HG02642 (cell line): ENCODE results near the gene ATXN7L1.
"Not testable (repeated sequence)": the region's sequence is repeated elsewhere in the genome, so short reads cannot be mapped to it uniquely, and the experiment has no call there.

ENCODE experiments used
- ATAC-seq: cut with Tn5 transposase; IDR thresholded peaks from one replicate; pipeline ENCODE4 v1.9.1; 2021; ENCODE audit warnings: mild to moderate bottlenecking; ENCODE audit not compliant: unreplicated experiment, poor library complexity

The ATXN7L1 gene

DNA sequence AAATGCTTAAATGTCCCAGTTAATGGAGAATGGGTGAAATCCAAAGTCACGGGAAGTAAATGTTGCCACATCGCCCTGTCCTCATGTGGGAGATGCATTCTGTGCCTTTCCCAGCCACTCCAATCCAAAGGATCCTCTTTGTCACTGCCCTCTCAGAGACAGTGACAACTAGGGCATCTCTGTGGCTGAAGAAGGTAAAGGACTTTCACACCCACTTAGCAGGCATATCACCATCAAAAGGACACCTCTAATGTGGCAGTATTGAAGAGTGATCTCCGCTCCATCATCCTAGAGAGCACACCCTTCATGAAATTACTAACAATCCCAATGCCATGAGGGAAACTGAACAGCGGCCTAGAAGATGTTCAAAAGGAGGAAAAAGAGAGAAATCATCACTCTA is 13.6 kb downstream of the ATXN7L1 start:
- no peak for ATAC-seq

DNA sequence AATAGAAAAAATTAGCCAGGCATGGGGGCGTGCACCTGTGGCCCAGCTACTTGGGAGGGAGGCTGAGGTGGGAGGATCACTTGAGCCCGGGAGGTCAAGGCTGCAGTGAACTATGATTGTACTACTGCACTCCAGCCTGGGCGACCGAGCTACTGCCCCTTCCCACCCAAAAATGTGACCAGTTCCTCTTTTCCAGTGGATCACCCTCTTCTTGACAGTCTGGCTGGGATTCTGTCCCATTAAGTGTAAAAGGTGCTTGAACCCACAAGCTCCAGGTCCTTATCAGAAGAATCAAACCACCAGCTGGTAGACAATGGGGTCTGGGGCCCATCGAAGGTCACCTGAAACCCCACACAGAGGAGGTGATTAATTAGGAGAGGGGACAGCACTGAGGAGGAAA is 14.1 kb downstream of the ATXN7L1 start:
- ATAC-seq = no peak

DNA sequence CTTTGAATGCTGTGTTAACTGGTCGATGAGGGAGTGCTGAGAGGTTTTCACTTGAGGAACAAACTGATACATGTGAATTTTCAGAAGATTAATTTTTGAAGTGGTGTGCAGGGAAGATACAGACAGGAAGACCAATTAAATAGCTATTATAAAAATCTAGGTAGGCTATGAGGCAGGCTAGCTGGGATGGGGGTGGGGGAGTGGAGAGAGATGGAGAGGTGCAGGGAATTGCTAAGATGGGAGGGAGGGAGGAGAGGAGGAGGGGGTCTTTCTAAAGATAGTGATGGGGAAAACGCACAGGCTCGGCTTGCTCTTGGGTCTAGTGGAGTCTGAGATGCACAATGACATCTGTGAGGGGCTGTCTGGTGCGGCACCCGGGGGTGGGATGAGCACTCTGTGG is 15.2 kb downstream of the ATXN7L1 start:
- ATAC-seq = no peak

DNA sequence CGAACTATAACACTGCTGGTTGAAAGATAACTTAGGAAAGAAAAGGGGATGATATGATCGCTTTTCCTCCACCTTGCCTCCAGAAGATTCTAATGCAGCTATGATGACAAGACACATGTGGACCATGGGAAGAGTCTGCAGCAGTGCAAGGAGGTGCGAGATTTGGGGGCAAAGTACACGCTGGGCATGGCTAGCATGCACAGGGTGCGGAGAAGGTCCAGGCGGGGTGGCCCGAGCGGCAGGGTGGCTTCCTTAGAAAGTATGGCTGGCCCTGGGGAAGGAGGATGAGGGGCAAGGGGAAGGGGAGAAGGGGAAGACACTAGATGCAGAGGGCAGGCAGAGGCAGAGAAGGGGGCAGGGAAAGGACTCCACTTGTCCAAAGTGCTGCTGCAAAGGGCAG is 15.6 kb downstream of the ATXN7L1 start:
- no peak for ATAC-seq

DNA sequence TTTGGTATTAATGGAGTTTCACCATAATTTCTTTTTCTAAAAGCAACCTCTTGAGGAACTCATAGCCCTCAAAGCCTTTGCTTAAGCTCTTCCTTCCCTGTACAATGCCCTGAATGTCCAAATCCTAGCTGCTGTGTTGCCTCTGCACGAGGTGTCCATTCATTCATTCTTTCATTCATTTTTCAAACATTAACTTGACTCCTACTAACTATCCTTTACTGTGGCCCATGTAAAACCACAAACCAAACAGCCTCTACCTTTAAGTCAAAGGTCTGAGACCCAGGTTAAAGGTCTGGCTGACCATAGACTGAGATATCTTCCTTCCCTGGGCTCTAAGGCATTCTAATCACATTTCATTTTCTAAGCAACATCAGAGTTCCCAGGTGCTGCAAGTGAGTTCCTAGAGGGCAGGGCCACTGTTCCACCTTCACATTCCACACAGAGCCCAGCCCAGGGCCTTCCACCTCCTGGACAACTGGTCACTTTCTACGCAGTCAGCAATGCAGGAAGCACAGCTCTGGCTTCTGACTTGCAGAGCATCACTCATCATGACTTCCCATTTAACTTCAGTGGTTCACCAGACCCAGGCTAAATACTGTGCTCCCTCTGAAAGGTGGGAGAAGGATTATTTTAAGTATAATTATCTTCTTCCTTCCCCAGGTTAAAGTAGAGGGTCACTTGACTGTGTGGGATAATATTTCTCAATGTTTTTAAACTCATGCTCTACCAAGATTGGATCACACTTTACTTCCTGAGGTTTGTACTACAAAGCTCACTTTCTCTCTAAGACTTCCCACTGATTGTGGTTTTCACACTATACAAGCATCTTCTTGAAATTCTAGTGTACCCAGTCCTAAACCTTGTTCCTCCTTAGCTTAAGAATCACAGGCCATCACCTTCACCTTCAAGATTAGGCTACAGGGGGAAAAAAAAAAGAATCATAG is 19.1 kb downstream of the ATXN7L1 start:
- no peak for ATAC-seq

DNA sequence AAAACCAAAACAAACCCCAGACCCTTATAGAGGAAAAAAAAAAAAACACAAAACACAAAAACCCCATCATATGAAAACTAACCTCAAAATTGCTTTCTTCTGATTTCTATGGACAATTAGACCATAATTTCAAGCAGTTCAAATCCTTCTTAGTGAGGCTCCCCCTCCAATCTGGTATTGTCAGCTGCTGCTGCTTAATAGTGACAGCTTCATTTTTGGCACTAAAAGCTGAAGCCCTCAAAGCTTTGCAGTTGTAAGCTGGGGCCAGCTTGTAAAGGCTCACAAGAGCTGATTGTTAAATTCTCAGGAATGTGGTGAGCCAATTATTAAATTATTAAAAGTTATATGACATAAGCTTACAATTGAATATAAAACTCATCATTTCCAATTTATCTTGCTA is 21.9 kb downstream of the ATXN7L1 start:
- ATAC-seq = no peak

DNA sequence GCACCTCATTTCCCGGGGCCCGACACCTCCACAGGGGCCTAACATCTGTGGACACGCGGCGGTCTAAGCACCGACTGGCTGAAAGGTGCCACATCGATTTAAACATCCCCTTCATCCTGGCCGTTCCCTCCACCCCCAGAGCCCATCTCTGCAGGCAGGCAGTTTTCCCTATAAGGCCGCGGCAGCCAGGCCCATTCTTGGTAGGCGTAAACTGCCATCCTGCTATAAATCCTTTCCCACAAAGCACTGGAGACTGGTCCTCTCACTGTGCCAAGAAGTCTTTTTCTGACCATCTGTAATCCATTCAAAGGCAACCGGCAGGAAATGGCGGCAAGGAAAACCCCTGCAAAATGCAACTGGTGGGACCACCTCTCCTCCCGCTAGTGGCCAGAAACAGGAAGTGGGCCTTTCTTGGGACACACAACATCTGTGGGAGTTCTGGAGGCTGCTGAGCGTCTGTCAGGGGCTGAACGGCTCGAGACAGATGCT is 22.4 kb downstream of the ATXN7L1 start:
- no peak for ATAC-seq

DNA sequence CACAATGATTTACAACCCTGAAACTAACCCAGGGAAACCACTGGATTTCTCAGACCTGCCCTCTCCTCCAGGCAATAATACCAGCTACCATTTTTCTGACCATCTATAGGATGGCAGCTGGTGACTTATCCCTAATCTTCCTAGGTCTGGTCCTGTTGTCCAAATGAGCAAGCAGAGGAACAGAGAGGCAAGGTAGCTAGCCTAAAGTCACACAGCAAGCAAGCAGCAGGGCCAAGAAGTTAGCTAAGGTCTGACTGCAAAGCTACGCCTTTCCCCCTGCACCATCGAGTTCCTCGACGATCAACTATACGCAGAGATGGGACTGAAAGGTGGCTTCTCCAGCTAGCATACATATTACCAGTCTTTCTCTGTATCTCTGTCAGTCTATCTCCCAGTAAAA is 25.3 kb downstream of the ATXN7L1 start:
- ATAC-seq = no peak

DNA sequence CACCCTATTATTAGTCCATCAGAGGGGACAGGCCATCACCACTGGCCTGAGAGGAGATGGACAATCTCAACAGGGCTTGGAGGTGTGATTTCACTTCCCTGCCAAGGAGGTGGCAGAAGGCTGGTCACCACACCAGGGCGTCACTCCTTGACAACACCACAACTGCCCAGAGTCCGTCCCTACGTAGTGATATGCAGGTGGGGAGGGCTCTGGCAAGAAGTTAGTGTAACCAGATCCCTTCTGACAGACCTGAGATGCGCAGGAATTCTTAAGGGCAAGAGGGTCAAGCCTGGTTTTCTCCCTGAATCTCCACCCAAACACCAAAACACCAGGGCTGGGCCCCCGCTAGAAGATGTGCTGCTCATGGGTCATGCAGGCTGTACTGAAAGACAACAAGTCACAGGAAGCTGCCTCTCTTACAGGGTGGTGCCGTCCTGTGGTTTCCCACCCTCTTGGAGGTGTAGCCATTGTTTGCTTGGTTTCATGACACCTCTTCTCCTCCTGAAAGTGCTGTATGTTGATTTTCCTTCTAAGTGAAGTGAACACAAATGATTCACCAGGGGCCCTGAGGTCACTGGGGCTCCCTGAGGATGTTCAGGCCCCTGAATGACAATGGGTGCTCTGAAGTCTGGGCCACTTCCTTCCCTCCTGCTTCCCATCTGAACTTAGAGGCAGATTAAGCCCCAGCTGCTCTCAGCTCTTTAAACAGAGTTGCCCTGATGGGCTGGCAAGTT is 27.1 kb downstream of the ATXN7L1 start:
- ATAC-seq = no peak

DNA sequence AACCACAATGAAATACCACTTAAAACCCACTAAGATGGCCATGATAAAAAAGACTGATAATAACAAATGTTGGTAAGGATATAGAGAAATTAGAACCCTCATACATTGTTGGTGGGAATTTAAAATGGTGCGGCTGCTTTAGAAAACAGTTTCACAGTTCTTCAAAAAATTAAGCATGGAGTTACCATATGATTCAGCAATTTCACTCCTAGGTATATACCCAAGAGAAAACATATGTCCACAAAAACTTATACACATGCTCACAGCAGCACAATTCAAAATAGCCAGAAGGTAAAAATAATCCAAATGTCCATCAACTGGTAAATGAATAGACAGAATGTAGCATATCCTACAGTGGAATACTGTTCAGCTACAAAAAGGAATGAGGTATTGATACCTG is 30.0 kb downstream of the ATXN7L1 start:
- ATAC-seq = no peak

DNA sequence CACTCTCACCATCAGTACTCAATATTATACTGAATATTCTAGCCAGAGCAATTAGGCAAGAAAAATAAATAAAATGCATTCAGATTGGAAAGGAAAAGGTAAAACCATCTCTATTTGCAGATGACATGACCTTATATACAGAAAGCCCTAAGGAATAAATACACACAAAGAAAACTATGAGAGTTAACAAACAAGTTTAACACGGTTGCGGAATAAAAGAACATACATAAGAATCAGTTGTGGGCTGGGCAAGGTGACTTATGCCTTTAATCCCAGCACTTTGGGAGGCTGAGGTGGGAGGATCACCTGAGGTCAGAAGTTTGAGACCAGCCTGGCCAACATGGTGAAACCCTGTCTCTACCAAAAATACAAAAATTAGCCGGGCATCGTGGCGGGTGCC is 31.7 kb downstream of the ATXN7L1 start:
- not testable (repeated sequence) for ATAC-seq

DNA sequence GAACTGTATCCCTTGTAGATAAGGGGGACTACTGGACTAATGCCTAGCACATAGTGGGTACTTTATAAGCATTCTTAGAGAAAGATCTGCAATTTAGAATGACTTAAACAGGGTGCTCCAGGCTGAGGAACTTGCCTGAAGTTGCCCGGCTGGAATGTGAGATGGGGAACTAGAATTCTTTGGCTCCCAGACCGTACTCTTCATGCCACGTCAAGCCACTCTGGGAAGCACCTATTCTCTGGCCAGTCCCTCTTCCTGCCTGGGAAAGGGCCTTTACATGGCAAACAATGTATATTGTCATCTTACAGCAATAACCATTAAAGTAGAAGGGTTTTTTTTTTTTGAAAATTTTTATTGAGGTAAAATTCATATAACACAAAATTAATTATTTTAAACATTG is 34.5 kb downstream of the ATXN7L1 start:
- ATAC-seq = no peak

DNA sequence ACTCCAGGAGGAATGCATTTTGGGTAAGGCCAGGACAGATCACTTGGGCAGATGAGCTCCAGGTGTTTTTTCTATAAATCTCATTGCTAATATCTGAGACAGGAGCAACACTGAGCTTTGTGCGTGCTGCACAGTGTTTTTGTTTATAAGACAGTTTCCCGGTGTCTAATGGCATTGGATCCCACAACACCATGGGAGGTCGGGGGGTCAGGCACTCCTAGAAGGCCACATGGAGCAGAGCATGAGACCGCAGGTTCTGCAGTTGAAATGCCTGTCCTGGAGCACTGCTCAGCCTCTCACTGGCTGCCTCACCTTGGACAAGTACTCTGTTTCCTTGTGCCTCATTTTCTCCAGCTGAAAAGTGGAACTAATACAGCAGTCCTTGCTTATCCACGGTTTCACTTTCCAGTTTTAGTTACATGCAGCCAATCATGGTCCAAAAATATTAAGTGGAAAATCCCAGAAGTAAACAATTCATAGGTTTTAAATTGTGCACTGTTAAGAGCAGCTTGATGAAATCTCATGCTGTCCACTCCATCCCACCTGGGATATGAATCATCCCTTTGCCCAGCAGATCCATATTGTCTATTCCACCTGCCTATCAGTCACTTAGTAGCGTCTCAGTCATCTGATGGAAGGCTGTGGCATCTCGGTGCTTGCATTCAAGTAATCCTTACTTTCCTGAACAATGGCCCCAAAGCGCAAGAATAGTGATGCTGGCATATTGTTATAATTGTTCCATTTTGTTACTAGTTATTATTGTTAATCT is 35.2 kb downstream of the ATXN7L1 start:
- no peak for ATAC-seq

DNA sequence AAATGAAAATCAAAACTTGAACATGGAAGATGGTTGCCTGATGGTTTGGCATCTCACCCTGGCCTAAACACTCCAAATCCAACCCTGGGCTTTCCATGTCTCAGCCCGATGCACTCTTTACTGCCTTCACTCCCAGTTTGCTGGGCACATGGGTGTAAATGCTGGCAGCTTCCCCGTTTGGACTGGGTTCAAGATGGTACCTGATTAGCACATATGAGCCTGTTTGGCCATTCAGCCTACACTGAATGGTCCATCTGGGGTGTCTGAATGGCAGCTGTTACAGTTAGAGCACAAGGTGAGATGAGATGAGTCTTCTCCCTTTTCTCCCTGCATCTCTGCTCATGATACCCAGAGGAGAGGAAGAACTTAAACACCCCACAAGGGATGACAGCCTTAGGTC is 37.1 kb downstream of the ATXN7L1 start:
- no peak for ATAC-seq

DNA sequence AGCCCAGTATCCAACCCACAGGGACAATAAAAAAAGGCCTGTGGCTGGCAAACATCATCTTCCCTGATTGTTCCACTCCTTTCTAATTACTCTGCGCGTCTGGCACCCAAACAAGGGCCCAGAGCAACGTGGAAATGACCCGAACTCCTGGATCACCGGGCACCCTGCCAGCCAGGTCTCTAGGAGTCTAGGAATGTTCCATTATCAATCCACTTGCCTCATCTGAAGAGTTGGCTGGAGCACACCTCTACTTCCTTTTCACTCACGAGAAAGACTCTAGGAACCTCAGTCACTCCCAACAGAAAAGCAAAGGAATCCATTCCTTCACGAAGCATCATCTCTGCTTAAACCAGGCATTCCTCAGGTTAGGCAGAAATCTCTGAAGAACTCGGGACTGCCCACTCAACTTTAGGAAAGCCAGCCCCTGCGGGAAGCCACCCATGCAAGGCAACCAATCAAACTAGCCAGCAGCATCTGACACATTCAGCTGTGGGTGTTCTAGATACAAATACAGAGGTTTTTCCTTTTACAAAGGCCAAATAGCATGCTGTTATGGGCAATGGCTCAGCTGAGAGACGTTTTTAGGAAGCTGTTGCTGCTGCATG is 37.7 kb downstream of the ATXN7L1 start:
- no peak for ATAC-seq

DNA sequence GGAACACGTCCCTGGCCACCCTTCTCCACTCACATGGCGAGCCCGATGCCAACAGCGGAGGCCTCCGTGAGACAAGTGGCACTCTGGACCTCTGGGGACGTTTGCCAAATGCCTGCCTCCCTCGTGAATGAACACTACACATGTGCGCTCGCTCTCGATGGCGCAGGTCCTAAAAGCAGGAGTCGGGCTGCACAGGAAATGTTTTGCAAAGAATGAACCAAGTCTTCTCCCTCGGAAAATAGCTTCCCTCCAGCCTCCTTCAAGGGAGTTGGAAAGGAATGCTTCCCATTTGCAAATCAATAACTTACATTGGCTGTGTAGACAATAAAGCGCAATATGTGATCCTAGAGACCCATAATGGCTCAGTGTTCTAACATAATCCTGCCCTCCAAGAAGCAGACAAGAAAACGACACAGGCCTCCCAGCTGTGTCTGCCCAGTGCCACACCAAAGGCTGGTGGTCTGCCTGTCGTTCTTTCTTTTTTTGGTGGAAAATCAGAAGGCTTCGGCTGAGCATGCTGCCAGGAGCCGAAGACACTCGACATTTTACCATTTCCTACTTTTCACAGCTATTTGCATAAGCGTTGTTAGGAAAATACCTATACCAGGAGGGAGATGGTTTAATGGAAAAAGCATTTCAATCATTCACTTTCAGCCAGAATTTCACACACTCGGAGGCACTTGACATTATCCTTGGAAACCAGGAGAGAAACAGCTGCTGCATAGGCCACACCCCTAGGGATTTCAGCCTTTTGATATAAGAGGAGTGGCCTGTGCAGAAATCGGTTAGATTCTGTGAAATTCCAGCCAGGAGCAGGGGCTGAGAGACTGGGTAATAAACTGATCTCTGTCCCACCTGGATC is 38.4 kb downstream of the ATXN7L1 start:
- ATAC-seq = no peak

DNA sequence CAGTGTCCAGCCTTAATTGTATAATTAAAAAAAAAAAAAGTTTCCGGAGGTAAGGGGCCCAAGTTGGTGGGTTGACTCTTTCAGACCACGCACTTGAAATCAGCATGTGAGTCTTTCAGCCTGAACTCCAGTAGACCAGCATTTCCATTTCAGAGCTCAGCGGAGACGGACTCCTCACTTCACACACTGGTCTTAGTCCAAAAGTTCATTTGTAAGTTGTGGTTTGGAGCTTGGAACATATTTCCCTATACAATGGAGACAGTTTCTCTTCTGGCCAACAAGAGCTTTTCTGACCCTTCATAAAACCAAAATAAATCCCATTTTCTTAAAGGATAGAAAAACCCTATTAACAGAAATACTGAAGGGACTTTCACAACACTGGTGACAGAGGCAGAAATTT is 41.0 kb downstream of the ATXN7L1 start:
- no peak for ATAC-seq

DNA sequence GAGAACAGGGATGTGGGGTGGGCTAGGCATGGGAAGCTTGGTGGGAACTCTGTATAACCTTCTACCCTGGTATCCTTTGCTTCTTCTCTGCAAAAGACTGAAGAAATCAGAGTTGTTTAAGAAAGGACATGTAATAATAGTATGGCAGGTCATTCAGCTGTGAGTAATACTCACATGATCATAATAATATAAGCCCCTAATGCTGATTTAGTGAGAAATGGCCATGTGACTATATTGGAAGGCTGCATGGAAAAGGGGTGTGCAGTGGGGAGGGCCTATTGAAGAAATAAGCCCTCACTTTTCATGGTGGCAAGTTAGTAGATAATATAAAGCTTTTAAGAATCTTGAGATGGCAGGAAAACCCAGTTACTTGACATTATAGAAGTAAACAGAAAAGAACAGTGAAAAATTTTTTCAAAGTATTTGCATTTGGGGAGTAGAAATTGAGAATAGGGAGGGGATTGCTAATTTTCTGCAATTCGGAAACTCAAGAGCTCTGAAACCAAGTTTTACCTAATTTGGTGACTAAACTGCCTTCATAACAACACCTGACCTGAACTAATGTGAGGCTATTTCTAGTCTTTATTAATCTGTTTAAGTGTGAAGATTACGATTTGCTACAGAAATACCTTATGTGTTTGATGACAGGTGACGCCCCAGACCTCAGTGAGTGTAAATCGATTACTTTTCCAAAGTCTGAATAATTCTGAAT is 44.4 kb downstream of the ATXN7L1 start:
- ATAC-seq = no peak

DNA sequence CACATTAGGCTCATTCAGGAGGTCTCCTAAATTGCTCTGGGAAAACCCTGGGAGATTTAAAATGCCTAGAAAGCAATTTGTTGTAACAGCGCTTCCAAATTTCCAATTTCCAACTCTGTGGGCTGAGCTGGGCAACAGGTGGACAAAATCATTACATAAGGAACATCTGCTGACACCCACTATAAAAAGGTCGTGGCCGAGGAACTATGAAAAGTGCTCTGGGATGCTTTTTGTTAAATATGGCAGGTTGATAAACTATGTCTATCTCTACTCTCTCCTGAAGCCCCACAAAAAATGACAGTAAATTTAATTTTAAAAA is 45.1 kb downstream of the ATXN7L1 start:
- ATAC-seq = no peak
